GM12874 (cell line): ENCODE data around the gene ADGRV1.

Source experiments
- TF ChIP-seq, protein P1 (sequence below): IDR thresholded peaks from 2 replicates; pipeline ENCODE4 v1.5.1; 2011; ENCODE audit warnings: low read depth, mild to moderate bottlenecking, control low read depth, low read length, moderate library complexity; ENCODE audit not compliant: insufficient read depth

Gene ADGRV1

DNA sequence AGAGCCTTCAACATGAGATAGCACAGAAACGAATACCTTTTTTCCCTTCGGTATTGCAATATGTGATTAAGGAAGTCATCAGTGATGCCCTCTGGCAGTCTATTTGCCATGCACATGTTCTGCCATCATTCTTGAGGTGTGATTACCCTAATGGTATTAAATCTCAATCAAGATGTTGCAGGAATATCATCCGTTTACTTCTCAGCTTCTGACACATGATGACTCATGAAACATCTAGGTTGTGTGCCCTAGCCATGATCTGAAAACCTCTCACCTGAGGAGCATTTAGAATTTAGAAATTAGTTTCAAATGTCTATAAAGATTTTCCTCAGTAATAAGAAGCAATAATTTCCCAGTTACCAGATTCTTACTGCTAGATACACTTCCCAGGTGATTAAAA is 209.1 kb downstream of the ADGRV1 start:
- TF ChIP-seq, protein P1, sequence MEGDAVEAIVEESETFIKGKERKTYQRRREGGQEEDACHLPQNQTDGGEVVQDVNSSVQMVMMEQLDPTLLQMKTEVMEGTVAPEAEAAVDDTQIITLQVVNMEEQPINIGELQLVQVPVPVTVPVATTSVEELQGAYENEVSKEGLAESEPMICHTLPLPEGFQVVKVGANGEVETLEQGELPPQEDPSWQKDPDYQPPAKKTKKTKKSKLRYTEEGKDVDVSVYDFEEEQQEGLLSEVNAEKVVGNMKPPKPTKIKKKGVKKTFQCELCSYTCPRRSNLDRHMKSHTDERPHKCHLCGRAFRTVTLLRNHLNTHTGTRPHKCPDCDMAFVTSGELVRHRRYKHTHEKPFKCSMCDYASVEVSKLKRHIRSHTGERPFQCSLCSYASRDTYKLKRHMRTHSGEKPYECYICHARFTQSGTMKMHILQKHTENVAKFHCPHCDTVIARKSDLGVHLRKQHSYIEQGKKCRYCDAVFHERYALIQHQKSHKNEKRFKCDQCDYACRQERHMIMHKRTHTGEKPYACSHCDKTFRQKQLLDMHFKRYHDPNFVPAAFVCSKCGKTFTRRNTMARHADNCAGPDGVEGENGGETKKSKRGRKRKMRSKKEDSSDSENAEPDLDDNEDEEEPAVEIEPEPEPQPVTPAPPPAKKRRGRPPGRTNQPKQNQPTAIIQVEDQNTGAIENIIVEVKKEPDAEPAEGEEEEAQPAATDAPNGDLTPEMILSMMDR, result no peak

DNA sequence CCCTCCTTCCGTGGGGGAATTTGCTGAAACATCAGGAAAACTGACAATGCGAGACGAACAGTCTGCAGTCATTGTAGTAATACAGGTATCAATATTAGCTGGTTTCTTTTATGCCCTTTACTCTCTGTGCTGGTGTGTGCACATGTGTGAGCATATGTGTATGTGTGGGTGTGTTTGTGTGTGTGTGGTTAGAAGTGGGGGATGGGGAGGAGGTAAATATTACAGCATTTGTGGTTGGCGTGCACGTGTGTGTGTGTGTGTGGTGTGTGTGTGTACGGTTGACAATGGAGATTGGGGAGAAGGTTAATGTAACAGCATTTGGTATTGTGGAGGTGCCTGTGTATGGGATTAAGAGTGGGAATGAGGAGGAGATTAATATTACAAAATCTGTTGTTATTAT is 219.4 kb downstream of the ADGRV1 start:
- TF ChIP-seq, protein P1, result no peak

DNA sequence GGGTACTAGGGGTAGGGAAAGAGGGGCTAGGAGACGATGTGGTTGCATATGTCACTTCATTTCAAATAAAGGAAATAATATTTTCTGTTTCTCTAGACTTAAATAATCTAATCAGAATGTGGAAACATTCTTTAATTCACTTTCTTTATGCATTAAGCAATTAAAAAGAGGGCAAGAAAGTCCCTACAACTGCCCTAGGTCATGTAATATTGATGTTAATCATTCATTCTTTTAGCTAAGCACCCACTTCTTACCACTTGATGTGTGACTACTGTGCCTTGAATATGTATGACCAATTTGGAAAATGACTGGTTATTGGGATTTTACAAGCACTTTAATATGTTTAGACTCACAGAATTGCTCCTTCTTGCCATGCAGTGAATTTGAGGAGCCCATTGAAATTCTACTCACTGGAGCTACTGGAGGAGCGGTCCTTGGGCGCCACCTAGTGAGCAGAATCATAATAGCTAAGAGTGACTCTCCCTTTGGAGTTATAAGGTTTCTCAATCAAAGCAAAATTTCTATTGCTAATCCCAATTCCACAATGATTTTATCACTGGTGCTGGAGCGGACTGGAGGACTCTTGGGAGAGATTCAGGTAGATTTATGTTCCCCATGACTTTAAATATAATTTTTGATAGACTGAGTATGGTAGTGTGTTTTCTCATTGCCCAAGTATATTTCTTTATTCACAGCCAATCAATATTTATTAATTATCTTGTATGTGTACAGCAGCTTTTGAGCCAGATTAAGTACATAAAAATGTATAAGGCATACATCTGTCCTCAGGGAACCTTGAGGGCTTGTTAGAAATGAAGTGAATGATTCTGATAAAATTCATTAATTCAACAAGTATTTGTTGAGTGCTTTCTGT is 225.1 kb downstream of the ADGRV1 start:
- TF ChIP-seq, protein P1, result peak; percentile 82

DNA sequence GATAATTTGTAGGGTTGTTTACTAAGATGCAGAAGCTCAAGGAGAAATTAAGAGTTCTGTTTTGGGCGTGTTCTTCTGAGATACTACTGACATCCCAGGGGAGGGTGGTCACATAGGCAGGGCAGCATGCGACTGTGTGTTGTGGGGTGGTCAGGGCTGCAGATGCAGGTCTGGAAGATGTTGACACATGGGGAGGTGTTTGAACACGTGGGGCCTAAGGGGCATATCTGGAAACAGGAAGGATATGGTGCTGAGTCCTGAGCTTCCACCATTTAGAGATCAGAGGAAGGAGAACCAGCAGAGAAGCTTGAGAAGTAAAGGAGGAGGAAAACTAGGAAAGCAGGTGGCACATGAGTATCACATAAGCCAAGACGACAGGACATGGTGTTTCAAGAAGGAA is 228.2 kb downstream of the ADGRV1 start:
- TF ChIP-seq, protein P1, result no peak

DNA sequence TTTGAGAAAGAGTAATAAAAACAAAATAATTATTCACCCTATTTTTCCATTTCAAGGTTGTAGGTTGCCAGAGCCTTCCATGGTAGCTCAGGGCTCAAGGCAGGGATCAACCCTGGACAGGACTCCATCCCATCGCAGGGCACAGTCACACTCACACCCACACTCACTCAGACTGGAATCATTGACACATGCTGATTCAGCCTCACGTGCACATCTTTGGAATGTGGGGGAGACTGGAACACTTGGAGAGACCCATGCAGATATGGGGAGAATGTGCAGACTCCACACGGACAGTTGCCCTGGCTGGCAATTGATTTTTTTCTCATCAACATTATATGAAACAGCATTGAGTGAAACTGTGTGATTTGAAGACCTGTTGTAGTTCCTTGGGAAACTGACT is 234.1 kb downstream of the ADGRV1 start:
- TF ChIP-seq, protein P1, result no peak

DNA sequence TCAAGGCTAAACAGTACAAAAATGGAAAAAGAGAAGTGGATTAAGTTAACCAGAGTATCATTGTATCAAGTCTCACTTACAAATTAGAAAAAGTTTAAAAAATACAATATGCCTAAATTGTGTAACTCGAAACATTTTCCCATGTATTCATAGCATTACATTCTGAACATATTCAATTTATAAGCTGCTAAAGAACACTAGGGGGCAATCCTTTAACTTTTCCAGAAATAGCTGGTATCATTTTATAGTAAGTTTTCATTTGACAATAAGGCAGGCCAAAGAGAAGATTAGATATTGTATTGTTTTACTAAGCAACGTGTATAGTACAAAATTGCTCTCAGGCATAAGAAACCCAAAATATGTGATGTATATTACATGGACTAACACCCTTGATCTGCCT is 234.6 kb downstream of the ADGRV1 start:
- TF ChIP-seq, protein P1, result no peak

DNA sequence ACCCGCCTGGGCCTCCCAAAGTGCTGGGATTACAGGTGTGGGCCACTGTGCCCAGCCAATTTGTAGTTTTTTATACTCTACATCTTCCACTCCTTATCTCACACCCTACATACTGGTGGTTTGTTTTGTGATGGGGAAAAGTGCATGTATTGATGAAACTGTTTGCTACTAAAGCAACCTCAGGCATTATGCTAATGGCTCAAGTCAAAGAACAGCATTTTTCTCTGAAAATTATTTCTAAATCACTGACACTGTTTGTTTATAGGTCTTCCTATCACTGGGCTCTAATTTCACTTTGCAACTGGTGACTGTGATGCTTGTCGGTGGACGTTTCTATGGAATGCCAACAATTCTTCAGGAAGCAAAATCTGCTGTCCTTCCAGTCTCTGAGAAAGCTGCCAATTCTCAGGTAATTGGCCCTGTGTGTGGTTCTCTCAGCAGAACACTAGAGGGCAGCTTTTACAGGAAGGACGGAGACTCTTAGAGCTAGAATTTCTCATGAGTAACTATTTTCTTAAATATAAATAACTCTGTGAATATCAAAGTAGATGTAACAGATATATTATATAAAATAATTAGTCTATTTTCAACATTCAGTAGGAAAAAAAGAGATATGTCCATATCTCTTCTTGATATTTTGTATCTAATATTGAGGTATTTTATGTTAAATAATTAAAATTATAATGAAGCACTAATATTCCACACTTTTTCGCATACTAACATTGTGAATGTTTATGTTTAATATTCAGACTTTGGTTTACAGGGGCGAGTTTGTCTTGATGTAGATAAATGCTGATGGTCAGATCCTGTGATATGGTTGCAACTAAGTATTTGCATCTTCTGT is 244.1 kb downstream of the ADGRV1 start:
- TF ChIP-seq, protein P1, result peak; percentile 61; the same call in 1 of the 2 replicates
